B cell (primary cell): Measurements from ENCODE around the gene ARHGEF19.

ENCODE experiments used
- CTCF ChIP-seq: fragments of 200-600 bp; IDR thresholded peaks from one replicate; pipeline ENCODE4 v1.8.0; 2022; ENCODE audit warnings: antibody characterized with exemption, mild to moderate bottlenecking
- EZH2 ChIP-seq: IDR thresholded peaks from 2 replicates; pipeline ENCODE4 v1.6.1; 2012; ENCODE audit warnings: borderline replicate concordance, low read depth, mild to moderate bottlenecking, moderate library complexity, low read length; ENCODE audit not compliant: insufficient read depth, poor library complexity, severe bottlenecking

- TF ChIP-seq CTCF (no peak), EZH2 (no peak)
Measured at GRCh38 chr1:16219968-16220500, 7.6 kb upstream of the ARHGEF19 start.
